Prostate gland (tissue), 2 donors: ENCODE results near the gene NAALADL2.

ENCODE experiments used
- POLR2A ChIP-seq: fragments of 450-650 bp; IDR thresholded peaks from one replicate; pipeline ENCODE4 v1.6.1; 2016; ENCODE audit warnings: antibody characterized with exemption, mild to moderate bottlenecking
- POLR2AphosphoS5 ChIP-seq: sonication (generic); formaldehyde crosslinking; IDR thresholded peaks from one replicate; pipeline ENCODE4 v1.6.1; 2017; ENCODE audit warnings: antibody characterized with exemption
- TF ChIP-seq, protein P1 (sequence below), 4 experiments: fragments of 200-600 bp in 2 of 4; fragments of 450-650 bp in 2 of 4; sonication (generic) in 2 of 4; IDR thresholded peaks; 1 replicate in 3 of 4; 2 replicates in 1 of 4; pipeline ENCODE4 v1.5.1; 2016 to 2019; ENCODE audit warnings: antibody characterized with exemption in 4 of 4, mild to moderate bottlenecking in 2 of 4, moderate library complexity in 2 of 4

DNA sequence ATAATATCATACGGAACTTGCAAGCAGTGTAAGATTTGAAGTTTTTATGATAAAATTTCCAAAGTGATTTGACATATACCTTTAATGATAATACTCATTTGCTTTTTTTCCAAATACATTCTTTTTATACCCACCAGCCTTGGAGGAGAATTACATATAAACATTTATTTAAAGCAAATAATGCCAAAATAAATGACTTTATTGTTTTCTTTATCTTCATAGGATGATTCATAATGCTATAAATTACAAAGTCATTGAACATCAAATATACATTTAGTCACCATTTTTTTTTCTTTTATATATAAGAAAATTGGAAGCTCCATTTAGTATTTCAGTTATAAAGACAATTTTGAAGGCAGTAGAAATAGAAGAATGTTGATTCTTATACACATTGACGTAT, 450.9 kb downstream of the NAALADL2 start:
- TF ChIP-seq, protein P1, sequence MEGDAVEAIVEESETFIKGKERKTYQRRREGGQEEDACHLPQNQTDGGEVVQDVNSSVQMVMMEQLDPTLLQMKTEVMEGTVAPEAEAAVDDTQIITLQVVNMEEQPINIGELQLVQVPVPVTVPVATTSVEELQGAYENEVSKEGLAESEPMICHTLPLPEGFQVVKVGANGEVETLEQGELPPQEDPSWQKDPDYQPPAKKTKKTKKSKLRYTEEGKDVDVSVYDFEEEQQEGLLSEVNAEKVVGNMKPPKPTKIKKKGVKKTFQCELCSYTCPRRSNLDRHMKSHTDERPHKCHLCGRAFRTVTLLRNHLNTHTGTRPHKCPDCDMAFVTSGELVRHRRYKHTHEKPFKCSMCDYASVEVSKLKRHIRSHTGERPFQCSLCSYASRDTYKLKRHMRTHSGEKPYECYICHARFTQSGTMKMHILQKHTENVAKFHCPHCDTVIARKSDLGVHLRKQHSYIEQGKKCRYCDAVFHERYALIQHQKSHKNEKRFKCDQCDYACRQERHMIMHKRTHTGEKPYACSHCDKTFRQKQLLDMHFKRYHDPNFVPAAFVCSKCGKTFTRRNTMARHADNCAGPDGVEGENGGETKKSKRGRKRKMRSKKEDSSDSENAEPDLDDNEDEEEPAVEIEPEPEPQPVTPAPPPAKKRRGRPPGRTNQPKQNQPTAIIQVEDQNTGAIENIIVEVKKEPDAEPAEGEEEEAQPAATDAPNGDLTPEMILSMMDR (IDR thresholded peaks at IDR 0.05): no peak
- TF ChIP-seq POLR2AphosphoS5 (no peak), POLR2A (no peak)
